Ammon's horn (tissue), 1 donor: ENCODE results near the gene SCYL1.
"Not testable (repeated sequence)": the region's sequence is repeated elsewhere in the genome, so short reads cannot be mapped to it uniquely, and the experiment has no call there.

ENCODE experiments used
- DNase-seq: peaks from one replicate; pipeline ENCODE4 v3.0.0-alpha.2; 2016; ENCODE audit warnings: low spot score

The SCYL1 gene

GRCh38 chr11:65554842-65555430 lies 30.1 kb downstream of the SCYL1 start:
- no peak for DNase-seq

GRCh38 chr11:65555693-65556231 lies 30.9 kb downstream of the SCYL1 start:
- no peak for DNase-seq

- no peak for DNase-seq
These were observed 31.8 kb downstream of the SCYL1 start for GRCh38 chr11:65556470-65557279.

DNA sequence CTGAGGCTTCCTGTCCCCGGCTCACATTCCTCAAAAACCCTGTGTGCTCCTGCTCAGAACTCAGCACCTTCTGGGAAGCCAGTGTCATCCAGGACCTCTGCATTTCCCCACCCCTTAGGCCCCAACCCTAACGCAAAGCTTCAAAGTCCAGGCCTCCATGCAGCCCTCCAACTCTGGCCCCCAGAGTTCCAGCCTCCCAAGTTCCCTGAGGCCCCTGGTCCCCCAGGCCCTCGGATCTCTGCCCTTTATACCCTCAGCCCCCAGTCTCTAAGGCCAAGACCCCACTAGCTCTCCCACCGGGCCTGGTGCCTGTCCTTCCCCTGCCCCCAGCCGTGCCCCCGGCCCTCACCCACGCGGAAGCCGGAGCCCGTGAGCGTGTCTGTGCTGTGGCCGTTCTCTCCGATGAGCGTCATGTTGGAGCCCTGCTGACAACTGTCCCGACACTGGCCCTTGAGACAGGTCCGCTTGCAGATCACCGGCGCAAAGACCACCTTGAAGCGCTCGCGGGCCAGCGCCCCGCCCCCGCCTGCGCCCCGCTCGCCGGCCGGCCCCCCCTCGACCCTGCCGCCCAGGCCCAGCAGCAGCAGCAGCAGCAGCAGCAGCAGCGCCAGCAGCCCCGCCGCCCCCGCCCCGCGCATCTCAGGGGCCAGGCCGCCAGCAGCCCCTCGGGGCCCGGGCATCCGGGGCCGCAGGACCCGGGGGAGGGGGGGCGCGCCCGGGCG lies 32.6 kb downstream of the SCYL1 start:
- no peak for DNase-seq

- peak; percentile 86 for DNase-seq
These were observed 33.4 kb downstream of the SCYL1 start, which contains the start of gene LTBP3 for GRCh38 chr11:65558002-65558929. Gene LTBP3, minus strand, starts transcription at chr11:65558359. Its CDS starts 400 bp downstream, at chr11:65557959.

DNA sequence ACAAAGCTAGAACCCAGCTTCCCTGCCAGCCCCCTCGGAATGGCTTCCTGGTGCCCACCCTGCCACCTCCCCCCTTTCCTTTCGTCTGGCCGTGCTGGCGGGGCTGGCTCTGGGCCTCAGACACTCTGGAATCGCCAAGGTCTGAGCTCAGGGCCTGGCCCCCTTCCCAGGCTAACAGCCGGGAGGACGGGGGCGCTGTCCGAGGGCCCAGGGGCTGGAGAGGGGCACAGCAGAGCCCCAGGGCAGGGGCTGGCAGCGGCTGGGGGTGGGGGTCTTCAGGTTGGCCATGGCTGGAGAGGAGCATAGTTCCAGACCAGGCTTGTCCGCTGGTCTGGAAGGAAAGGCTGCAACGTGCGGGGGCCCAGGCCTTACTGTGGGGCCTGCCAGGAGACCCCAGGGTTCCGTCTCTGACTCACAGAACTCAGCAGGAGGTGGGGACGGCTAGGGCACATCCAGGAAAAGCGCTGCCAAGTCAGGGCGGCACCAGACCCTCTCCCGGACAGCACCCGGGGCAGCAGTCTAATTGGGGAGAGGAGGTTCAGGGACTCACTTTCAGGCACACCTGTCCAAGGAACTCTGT lies 34.1 kb downstream of the SCYL1 start:
- peak; percentile 78 for DNase-seq

DNA sequence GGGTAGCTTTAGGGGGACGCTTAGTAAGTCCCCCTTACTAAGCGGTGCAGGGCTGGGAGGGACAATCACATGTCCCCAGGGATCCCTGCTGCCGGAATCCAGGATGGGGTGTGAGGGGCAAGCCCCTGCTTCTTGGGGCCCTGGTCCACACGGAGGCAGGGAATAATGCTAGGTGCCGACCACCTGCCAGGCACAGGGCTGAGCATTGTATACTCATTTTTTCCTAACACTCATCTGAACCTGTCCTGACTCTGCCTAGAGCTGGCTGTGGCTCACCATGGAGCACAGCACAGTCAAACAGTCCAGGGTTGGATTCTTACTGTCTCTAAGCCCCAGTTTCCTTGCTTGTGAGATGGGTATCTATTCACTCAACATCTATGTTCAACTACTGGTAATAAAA lies 34.7 kb downstream of the SCYL1 start:
- no peak for DNase-seq

DNA sequence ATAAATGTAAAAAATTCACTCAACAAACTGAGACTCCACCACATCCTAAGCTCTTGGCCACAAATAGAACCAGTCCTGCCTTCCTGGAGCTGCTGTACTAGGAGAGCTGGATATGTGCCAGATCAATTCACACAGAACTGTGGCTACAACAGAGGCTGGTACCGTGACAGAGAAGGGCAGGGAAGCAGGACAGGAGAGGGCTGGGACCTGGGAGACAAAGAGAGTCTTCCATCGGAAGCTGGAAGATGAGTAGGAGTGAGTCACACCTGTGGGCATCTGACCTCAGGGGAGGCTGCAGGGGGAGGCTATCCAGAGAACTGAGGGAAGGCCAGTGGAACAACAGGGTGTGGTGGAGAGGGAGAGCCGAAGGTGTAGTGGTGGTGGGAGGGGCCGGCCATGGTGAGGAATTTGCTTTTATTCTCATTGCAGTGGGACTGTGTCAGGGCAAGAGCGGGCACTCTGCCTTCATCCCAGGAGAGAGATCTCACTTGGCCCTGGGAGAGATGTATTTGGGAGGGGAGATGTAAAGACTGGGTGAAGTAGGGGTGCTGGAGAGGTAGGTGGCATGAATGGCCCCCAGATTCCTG lies 35.2 kb downstream of the SCYL1 start:
- DNase-seq: peak; percentile 55

GRCh38 chr11:65560555-65561418 lies 35.9 kb downstream of the SCYL1 start:
- peak; percentile 71 for DNase-seq

GRCh38 chr11:65562020-65562419 lies 37.1 kb downstream of the SCYL1 start:
- no peak for DNase-seq

- no peak for DNase-seq
These were observed 37.9 kb downstream of the SCYL1 start for GRCh38 chr11:65562788-65563187.

GRCh38 chr11:65563601-65564000 lies 38.7 kb downstream of the SCYL1 start:
- no peak for DNase-seq

- DNase-seq: not testable (repeated sequence)
These were observed 40.1 kb downstream of the SCYL1 start for GRCh38 chr11:65564879-65565559.

DNA sequence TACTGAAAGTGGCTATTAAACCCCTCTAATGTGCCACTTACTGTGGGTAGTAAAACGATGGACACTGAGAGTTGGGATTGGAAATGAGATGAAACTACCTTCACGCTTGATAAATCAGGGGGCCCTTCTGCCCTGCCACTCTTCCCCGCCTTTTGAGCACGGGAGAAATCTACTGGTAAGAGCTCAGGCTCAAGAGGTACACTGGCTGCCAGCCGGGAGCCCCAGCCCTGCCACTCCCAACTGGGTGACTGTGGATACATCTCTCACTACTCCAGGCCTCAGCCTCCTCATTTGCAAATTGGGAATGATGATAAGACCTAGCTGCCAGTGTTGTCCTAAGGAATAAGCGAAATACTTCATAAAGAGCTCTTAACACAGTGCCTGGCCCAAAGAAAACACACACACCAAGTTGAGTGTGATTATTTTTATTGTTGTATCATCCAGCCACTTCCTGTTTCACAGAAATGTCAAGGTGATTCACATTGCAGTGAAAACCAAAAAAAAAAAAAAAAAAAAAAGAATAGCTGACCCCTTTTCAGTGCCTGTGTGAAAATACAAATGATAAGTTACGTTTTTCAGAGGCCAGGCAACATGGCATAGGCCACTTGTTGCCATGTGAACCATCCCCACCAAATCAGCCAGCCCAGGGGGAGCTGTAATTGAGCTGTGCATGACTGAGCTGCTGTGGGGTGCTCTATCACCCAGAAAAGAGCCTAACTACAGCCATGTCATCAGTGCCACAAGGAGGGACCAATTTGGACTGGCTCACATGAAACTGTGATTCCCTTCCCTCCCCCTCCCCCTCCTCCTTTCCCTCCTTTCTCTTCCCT lies 41.0 kb downstream of the SCYL1 start:
- DNase-seq: no peak

DNA sequence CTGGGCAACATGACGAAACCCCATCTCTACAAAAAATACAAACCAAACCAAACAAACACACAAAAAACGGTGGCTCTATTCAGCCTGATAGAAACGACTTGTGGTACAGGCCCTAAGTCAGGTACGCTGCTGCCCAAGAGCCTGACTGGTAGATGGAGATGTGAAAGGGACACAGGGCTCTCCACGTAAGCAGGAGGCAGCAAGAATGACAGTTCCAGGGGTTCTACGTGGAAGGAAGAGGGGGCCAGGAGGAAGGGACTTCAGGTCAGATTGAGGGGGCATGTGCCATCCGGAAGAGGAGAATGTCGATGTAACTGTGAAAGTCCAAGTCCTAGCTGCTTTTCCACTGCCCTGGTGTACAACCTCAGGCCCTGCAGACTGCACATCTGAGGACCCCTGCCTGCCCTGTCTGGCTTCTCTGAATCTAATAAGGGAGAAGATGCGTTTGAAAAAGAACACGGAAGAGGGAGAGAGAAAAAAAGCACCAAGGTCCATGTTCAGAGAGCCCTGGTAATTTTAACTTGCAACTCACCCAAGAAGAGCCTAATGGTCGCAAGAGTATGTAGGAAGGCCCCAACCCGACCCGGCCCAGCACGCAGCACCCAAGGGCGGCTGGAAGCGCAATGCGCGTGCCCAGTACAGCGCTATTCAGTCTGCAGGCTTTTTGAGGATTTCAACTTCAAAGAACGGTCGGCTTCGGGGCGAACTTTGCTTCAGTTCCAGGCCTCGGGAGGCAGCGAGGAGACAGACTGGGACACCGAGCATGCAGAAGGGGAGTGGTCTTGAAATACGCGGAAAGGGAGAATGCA lies 44.5 kb downstream of the SCYL1 start:
- no peak for DNase-seq

GRCh38 chr11:65569973-65570918 lies 45.4 kb downstream of the SCYL1 start, which contains the start of gene ZNRD2:
Gene ZNRD2, plus strand, starts transcription at chr11:65570477. Its CDS starts 15 bp downstream, at chr11:65570492.
- peak; percentile 99 for DNase-seq
